Liver (tissue), 9 donors: ENCODE results near the gene RPS19BP1. TPM values are rescaled to one million over a fixed set of nuclear protein-coding genes. Genes with fewer than 3 reads are reported as not detected.

Source experiments
- DNase-seq: peaks from one replicate; pipeline ENCODE4 v3.0.0-alpha.2; 2017; ENCODE audit warnings: low spot score
- H3K27ac ChIP-seq, 2 donors: one replicate each; pipeline ENCODE4 v1.7.0; 2013; ENCODE audit warnings: inconsistent platforms in 2 of 2, low read length in 2 of 2, control low read depth in 1 of 2, low read depth in 1 of 2, mild to moderate bottlenecking in 1 of 2
- H3K27me3 ChIP-seq, 4 donors: one replicate each; pipeline versions ENCODE4 v1.6.1 to v1.7.0; 2013; ENCODE audit warnings: low read length in 3 of 4, inconsistent platforms in 1 of 4, mild to moderate bottlenecking in 1 of 4, moderate library complexity in 1 of 4; ENCODE audit not compliant: control insufficient read depth in 4 of 4, insufficient read depth in 4 of 4
- H3K36me3 ChIP-seq, 4 donors: one replicate each; pipeline versions ENCODE4 v1.6.1 to v1.7.0; 2013; ENCODE audit warnings: low read length in 3 of 4, mild to moderate bottlenecking in 3 of 4, low read depth in 1 of 4, moderate library complexity in 1 of 4; ENCODE audit not compliant: control insufficient read depth in 4 of 4, insufficient read depth in 3 of 4
- H3K4me1 ChIP-seq, 4 donors: one replicate each; pipeline versions ENCODE4 v1.6.1 to v1.7.0; 2013; ENCODE audit warnings: low read length in 3 of 4, mild to moderate bottlenecking in 3 of 4, moderate library complexity in 1 of 4; ENCODE audit not compliant: control insufficient read depth in 4 of 4, insufficient read depth in 4 of 4
- H3K4me3 ChIP-seq, 3 donors: one replicate each; pipeline versions ENCODE4 v1.6.1 to v1.7.0; 2013; ENCODE audit warnings: low read length in 3 of 3, control low read depth in 1 of 3, low read depth in 1 of 3, mild to moderate bottlenecking in 1 of 3
- H3K9ac ChIP-seq, 2 donors: one replicate each; pipeline ENCODE4 v1.7.0; 2013; ENCODE audit warnings: low read length in 2 of 2, mild to moderate bottlenecking in 2 of 2, moderate library complexity in 2 of 2, control low read depth in 1 of 2, low read depth in 1 of 2
- H3K9me3 ChIP-seq, 4 donors: one replicate each; pipeline versions ENCODE4 v1.6.1 to v1.7.0; 2013; ENCODE audit warnings: low read length in 3 of 4; ENCODE audit not compliant: control insufficient read depth in 4 of 4
- ATF3 ChIP-seq: IDR thresholded peaks from 2 replicates; pipeline ENCODE4 v1.6.1; 2016; ENCODE audit warnings: antibody characterized with exemption
- CTCF ChIP-seq: fragments of 150-350 bp; IDR thresholded peaks from 2 replicates; pipeline ENCODE4 v1.5.1; 2017; ENCODE audit warnings: improper control_type of control experiment, low read depth, low read length; ENCODE audit not compliant: missing input control
- EGR1 ChIP-seq, 2 donors: IDR thresholded peaks; 2 replicates each; pipeline ENCODE4 v1.6.1; 2016 to 2018; ENCODE audit warnings: antibody characterized with exemption in 2 of 2, low read depth in 2 of 2
- FOXA1 ChIP-seq: IDR thresholded peaks from 2 replicates; pipeline ENCODE4 v1.6.1; 2016; ENCODE audit warnings: antibody characterized with exemption
- FOXA2 ChIP-seq: IDR thresholded peaks from 2 replicates; pipeline ENCODE4 v1.6.1; 2016; ENCODE audit warnings: antibody characterized with exemption
- GABPA ChIP-seq, 2 donors: IDR thresholded peaks in 1 of 2; conservative IDR thresholded peaks in 1 of 2; 2 replicates each; pipeline ENCODE4 v1.6.1; 2016; ENCODE audit warnings: antibody characterized with exemption in 2 of 2, mild to moderate bottlenecking in 1 of 2, moderate library complexity in 1 of 2
- HNF4A ChIP-seq, 2 donors: conservative IDR thresholded peaks; 2 replicates each; pipeline ENCODE4 v1.6.1; 2016; ENCODE audit warnings: antibody characterized with exemption in 2 of 2, mild to moderate bottlenecking in 2 of 2
- HNF4G ChIP-seq: IDR thresholded peaks from 2 replicates; pipeline ENCODE4 v1.6.1; 2016; ENCODE audit warnings: antibody characterized with exemption
- JUND ChIP-seq, 2 donors: IDR thresholded peaks; 2 replicates each; pipeline ENCODE4 v1.6.1; 2016; ENCODE audit warnings: antibody characterized with exemption in 2 of 2
- MAX ChIP-seq: IDR thresholded peaks from 2 replicates; pipeline ENCODE4 v1.6.1; 2016; ENCODE audit warnings: antibody characterized with exemption
- NR2F2 ChIP-seq: IDR thresholded peaks from 2 replicates; pipeline ENCODE4 v1.6.1; 2016; ENCODE audit warnings: antibody characterized with exemption
- RAD21 ChIP-seq, 2 donors: IDR thresholded peaks; 2 replicates each; pipeline ENCODE4 v1.6.1; 2016; ENCODE audit warnings: antibody characterized with exemption in 2 of 2, mild to moderate bottlenecking in 2 of 2
- REST ChIP-seq: IDR thresholded peaks from 2 replicates; pipeline ENCODE4 v1.6.1; 2016; ENCODE audit warnings: antibody characterized with exemption, mild to moderate bottlenecking
- RXRA ChIP-seq, 2 donors: IDR thresholded peaks; 2 replicates each; pipeline ENCODE4 v1.6.1; 2017 to 2018; ENCODE audit warnings: antibody characterized with exemption in 2 of 2, mild to moderate bottlenecking in 1 of 2
- SP1 ChIP-seq: IDR thresholded peaks from 2 replicates; pipeline ENCODE4 v1.6.1; 2018; ENCODE audit warnings: antibody characterized with exemption, mild to moderate bottlenecking
- TAF1 ChIP-seq: conservative IDR thresholded peaks from 2 replicates; pipeline ENCODE4 v1.6.1; 2016; ENCODE audit warnings: antibody characterized with exemption, mild to moderate bottlenecking
- YY1 ChIP-seq: IDR thresholded peaks from 2 replicates; pipeline ENCODE4 v1.6.1; 2016; ENCODE audit warnings: antibody characterized with exemption, mild to moderate bottlenecking
- ZBTB33 ChIP-seq: IDR thresholded peaks from 2 replicates; pipeline ENCODE4 v1.6.1; 2016; ENCODE audit warnings: antibody characterized with exemption
- WGBS: extraction: QIAGEN DNeasy Blood & Tissue Kit; methylation state at CpG from one replicate; pipeline ENCODE4 v1.1.7; 2013; 5-methylcytosine and 5-hydroxymethylcytosine counted together
- polyA plus RNA-seq, 2 donors: library from polyadenylated mRNA; stranded (reverse) in 1 of 2; unstranded in 1 of 2; fragments of 200-250 nt in 1 of 2; fragments of >200 nt in 1 of 2; fragmentation: Nextera tagmentation in 1 of 2; extraction: Ambion mirVana in 1 of 2; gene quantifications; one replicate each; pipeline versions ENCODE4 v1.2.1 to v1.2.3, GENCODE V29; 2013 to 2015
- total RNA-seq, 2 donors: library from RNA; depleted of rRNA; stranded (reverse); fragments of >200 nt; gene quantifications; one replicate each; pipeline ENCODE4 v1.2.3, GENCODE V29; 2014
- donor health status: healthy.
- donor health status: healthy.
- donor health status: healthy.
- donor health status: healthy.
- donor health status: healthy.

RPS19BP1 gene
- total and polyA plus RNA-seq, 4 donors = 36.3 to 89.6 (median 63.3) TPM

- Histone ChIP-seq H3K9ac (no peak overlapping the region), H3K9me3 (no peaks in the 10 kb centered on the region), H3K27me3 (peaks cover 0 to 6% (median 0%) of the 10 kb centered on the region in 4 donors), H3K27ac (no peak overlapping the region), H3K4me1 (no peaks in the 10 kb centered on the region), H3K36me3 (no peaks in the 10 kb centered on the region), H3K4me3 (no peak overlapping the region)
- 77% methylated on average over 7 of the region's 7 CpGs for WGBS
- DNase-seq = no peak
- TF ChIP-seq HNF4G (no peak), FOXA2 (no peak), NR2F2 (no peak), RXRA (IDR thresholded peaks at IDR 0.05) (no peak), ZBTB33 (no peak), YY1 (no peak), HNF4A (conservative IDR thresholded peaks at IDR 0.05) (no peak), SP1 (no peak), GABPA (IDR thresholded peaks at IDR 0.05 in 1 of 2, conservative IDR thresholded peaks at IDR 0.05 in 1 of 2) (no peak), CTCF (no peak), TAF1 (no peak), JUND (IDR thresholded peaks at IDR 0.05) (no peak), MAX (no peak), ATF3 (no peak), EGR1 (IDR thresholded peaks at IDR 0.05; ENCODE audit: low read depth in 2 of 2) (no peak), FOXA1 (no peak), RAD21 (IDR thresholded peaks at IDR 0.05) (no peak), REST (no peak)
Measured at GRCh38 chr22:39577900-39578299, 45.4 kb upstream of the RPS19BP1 start.
